ENCODE measurements around the gene WDTC1.

DNA sequence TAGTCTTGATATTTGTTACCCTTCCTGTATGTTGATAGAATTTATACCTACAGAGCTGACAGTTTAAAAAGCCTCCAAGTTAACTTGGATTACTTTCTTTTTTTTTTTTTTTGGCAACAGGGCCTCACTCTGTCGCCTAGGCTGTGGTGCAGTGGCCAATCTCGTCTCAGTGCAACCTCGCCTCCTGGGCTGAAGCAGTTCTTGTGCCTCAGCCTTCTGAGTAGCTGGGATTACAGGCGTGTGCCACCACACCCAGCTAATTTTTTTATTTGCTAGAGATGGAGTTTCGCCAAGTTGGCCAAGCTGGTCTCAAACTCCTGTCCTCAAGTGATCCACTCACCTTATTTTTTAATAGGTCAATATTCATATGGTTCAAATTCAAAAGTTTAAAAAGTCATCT lies 32.7 kb downstream of the WDTC1 start:
- TF ChIP-seq YY1 (IDR thresholded peaks at IDR 0.05; ENCODE audit: insufficient read depth, insufficient read length) (no peak), ZNF274 (IDR thresholded peaks at IDR 0.05; ENCODE audit: low read depth, low read length) (no peak)

Measured in NT2/D1 (cell line).